T-helper 2 cell (primary cell): Measurements from ENCODE around the gene WDR54.
"Not testable (repeated sequence)": the region's sequence is repeated elsewhere in the genome, so short reads cannot be mapped to it uniquely, and the experiment has no call there.

ENCODE experiments used
- DNase-seq, 5 experiments: peaks; one replicate each; pipeline versions ENCODE4 v3.0.0 to v3.0.0-alpha.2; 2012 to 2022

The WDR54 gene

GRCh38 chr2:74430502-74430901, 9.0 kb downstream of the WDR54 start:
- no peak for DNase-seq

GRCh38 chr2:74436111-74436805, 14.7 kb downstream of the WDR54 start:
- no peak for DNase-seq

GRCh38 chr2:74436848-74437695, 15.5 kb downstream of the WDR54 start:
- DNase-seq = no peak

- DNase-seq = no peak
Measured at GRCh38 chr2:74438248-74438647, 16.7 kb downstream of the WDR54 start.

- no peak for DNase-seq
Measured at GRCh38 chr2:74439373-74439772, 17.8 kb downstream of the WDR54 start.

GRCh38 chr2:74439803-74440377, 18.4 kb downstream of the WDR54 start:
- DNase-seq = no peak

GRCh38 chr2:74440378-74441169, 19.0 kb downstream of the WDR54 start:
- DNase-seq = peak in 3 of 5 experiments; percentile 12 to 42 (median 25)

GRCh38 chr2:74441170-74441689, 19.7 kb downstream of the WDR54 start:
- DNase-seq = no peak

- peak in 2 of 5 experiments; percentile 25 to 53 for DNase-seq
Measured at GRCh38 chr2:74441690-74442482, 20.4 kb downstream of the WDR54 start, which contains the start of gene RTKN. TSS of gene RTKN (minus strand) at chr2:74441937. CDS start at chr2:74441816, 121 bp downstream.

- DNase-seq = not testable (repeated sequence)
Measured at GRCh38 chr2:74442483-74443297, 21.2 kb downstream of the WDR54 start.

- no peak for DNase-seq
Measured at GRCh38 chr2:74444498-74445318, 23.2 kb downstream of the WDR54 start.

- DNase-seq = no peak
Measured at GRCh38 chr2:74447230-74447999, 25.9 kb downstream of the WDR54 start.

- no peak for DNase-seq
Measured at GRCh38 chr2:74448771-74449170, 27.2 kb downstream of the WDR54 start.

- no peak for DNase-seq
Measured at GRCh38 chr2:74450570-74451190, 29.1 kb downstream of the WDR54 start.

- peak; percentile 81 to 98 (median 93) for DNase-seq
Measured at GRCh38 chr2:74454654-74455511, 33.4 kb downstream of the WDR54 start, which contains the start of gene INO80B. TSS of gene INO80B (plus strand) at chr2:74455087. CDS start at chr2:74455117, 30 bp downstream.

GRCh38 chr2:74457129-74457548, 35.6 kb downstream of the WDR54 start:
- no peak for DNase-seq

GRCh38 chr2:74457549-74458131, 36.1 kb downstream of the WDR54 start:
- DNase-seq = peak; percentile 56 to 93 (median 74)
